ENCODE results near the gene PM20D2.

DNA sequence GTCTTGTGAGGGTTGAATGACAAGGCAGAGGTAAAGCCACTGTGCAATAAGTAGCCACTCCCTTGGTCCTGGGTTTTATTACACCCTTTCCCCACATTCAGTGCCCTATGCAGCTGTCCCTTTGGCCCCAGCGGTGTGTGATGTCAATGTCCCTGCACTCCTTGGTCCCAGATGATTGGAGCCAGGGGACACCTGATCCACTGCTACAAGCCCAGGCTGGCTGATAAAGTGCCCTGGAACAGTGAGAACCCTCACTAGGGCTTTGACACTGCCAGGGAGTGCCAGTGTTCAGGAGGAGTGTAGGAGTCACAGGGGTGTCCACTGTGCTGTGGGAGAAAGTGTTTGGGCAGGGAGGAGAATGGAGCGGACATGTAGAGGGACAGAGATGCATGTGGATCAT, 40.9 kb downstream of the PM20D2 start:
- TF ChIP-seq CTCF (IDR thresholded peaks at IDR 0.05) (no peak), POLR2AphosphoS5 (IDR thresholded peaks at IDR 0.05) (no peak), POLR2A (IDR thresholded peaks at IDR 0.05) (no peak)

All from breast epithelium (tissue), 3 donors.